CD14-positive monocyte (primary cell): Measurements from ENCODE around the gene PSTPIP1. TPM values are rescaled to one million over a fixed set of nuclear protein-coding genes. Genes with fewer than 3 reads are reported as not detected.

Source experiments
- DNase-seq, 3 donors: peaks; one replicate each; pipeline ENCODE4 v3.0.0-alpha.2; 2011 to 2022
- H2AFZ ChIP-seq: 2 replicates; pipeline ENCODE4 v1.6.0; 2012; ENCODE audit warnings: mild to moderate bottlenecking, low read depth, low read length, inconsistent platforms; ENCODE audit not compliant: insufficient read depth, poor library complexity, severe bottlenecking
- H3K27ac ChIP-seq, 2 donors: 1 replicate in 1 of 2; 2 replicates in 1 of 2; pipeline ENCODE4 v1.5.1; 2012 to 2013; ENCODE audit warnings: low read length in 2 of 2, control low read depth in 1 of 2, inconsistent platforms in 1 of 2, low read depth in 1 of 2, mild to moderate bottlenecking in 1 of 2
- H3K27me3 ChIP-seq, 2 donors: one replicate each; pipeline versions ENCODE4 v1.6.0 to v1.6.1; 2011 to 2013; ENCODE audit warnings: low read length in 2 of 2; ENCODE audit not compliant: control insufficient read depth in 2 of 2, insufficient read depth in 2 of 2
- H3K36me3 ChIP-seq, 2 donors: replicated peaks in 1 of 2; 1 replicate in 1 of 2; 2 replicates in 1 of 2; pipeline versions ENCODE4 v1.5.1 to v1.6.1; 2012 to 2013; ENCODE audit warnings: low read length in 2 of 2, control low read depth in 1 of 2, inconsistent platforms in 1 of 2, mild to moderate bottlenecking in 1 of 2; ENCODE audit not compliant: insufficient read depth in 2 of 2, control insufficient read depth in 1 of 2
- H3K4me1 ChIP-seq, 2 donors: 1 replicate in 1 of 2; 2 replicates in 1 of 2; pipeline versions ENCODE4 v1.5.1 to v1.6.1; 2012 to 2013; ENCODE audit warnings: low read length in 2 of 2, control low read depth in 1 of 2, inconsistent platforms in 1 of 2, mild to moderate bottlenecking in 1 of 2, moderate library complexity in 1 of 2; ENCODE audit not compliant: insufficient read depth in 2 of 2, control insufficient read depth in 1 of 2
- H3K4me2 ChIP-seq: replicated peaks from 2 replicates; pipeline ENCODE3; 2012; ENCODE audit warnings: low read length, moderate library complexity, mild to moderate bottlenecking; ENCODE audit not compliant: poor library complexity, severe bottlenecking; ENCODE audit errors: extremely low read depth
- H3K4me3 ChIP-seq, 3 experiments: fragments of 200-600 bp in 1 of 3; sonication (generic) in 1 of 3; replicated peaks in 1 of 3; 1 replicate in 2 of 3; 2 replicates in 1 of 3; pipeline ENCODE4 v1.5.1; 2011 to 2013; ENCODE audit warnings: low read length in 3 of 3, mild to moderate bottlenecking in 3 of 3, control low read depth in 2 of 3, low read depth in 2 of 3, inconsistent platforms in 1 of 3, moderate library complexity in 1 of 3
- H3K79me2 ChIP-seq: 2 replicates; pipeline ENCODE4 v1.6.0; 2012; ENCODE audit warnings: mild to moderate bottlenecking, control low read depth, inconsistent platforms, low read length, moderate library complexity; ENCODE audit not compliant: insufficient read depth
- H3K9ac ChIP-seq: 2 replicates; pipeline ENCODE4 v1.6.0; 2017; ENCODE audit warnings: low read length, mild to moderate bottlenecking; ENCODE audit not compliant: insufficient read depth, poor library complexity, severe bottlenecking
- H3K9me3 ChIP-seq, 2 donors: replicated peaks in 1 of 2; 1 replicate in 1 of 2; 2 replicates in 1 of 2; pipeline versions ENCODE4 v1.5.1 to v1.6.1; 2012 to 2013; ENCODE audit warnings: low read length in 2 of 2, control low read depth in 1 of 2; ENCODE audit not compliant: control insufficient read depth in 1 of 2, insufficient read depth in 1 of 2
- H4K20me1 ChIP-seq: 2 replicates; pipeline ENCODE4 v1.6.0; 2012; ENCODE audit warnings: mild to moderate bottlenecking, low read length, control low read depth, moderate library complexity; ENCODE audit not compliant: insufficient read depth
- H3K27ac Mint-ChIP-seq, 7 donors: one replicate each; pipeline ENCODE4 v1.8.0; 2020; ENCODE audit warnings: mild to moderate bottlenecking in 7 of 7, mixed read lengths in 7 of 7, moderate library complexity in 6 of 7, inconsistent platforms in 2 of 7
- H3K27me3 Mint-ChIP-seq, 3 donors: one replicate each; pipeline ENCODE4 v1.8.0; 2021 to 2022; ENCODE audit warnings: low read depth in 3 of 3, mild to moderate bottlenecking in 3 of 3, mixed read lengths in 3 of 3, moderate library complexity in 3 of 3, inconsistent platforms in 1 of 3
- H3K36me3 Mint-ChIP-seq, 2 donors: one replicate each; pipeline ENCODE4 v1.8.0; 2020; ENCODE audit warnings: mixed read lengths in 2 of 2, inconsistent platforms in 1 of 2, mild to moderate bottlenecking in 1 of 2
- H3K4me1 Mint-ChIP-seq: one replicate; pipeline ENCODE4 v1.8.0; 2020; ENCODE audit warnings: mild to moderate bottlenecking, mixed read lengths
- H3K4me3 Mint-ChIP-seq, 2 donors: one replicate each; pipeline ENCODE4 v1.8.0; 2020; ENCODE audit warnings: mild to moderate bottlenecking in 2 of 2, mixed read lengths in 2 of 2, moderate library complexity in 1 of 2
- H3K9me3 Mint-ChIP-seq, 7 donors: one replicate each; pipeline ENCODE4 v1.8.0; 2020 to 2022; ENCODE audit warnings: mixed read lengths in 7 of 7, mild to moderate bottlenecking in 6 of 7, moderate library complexity in 6 of 7, inconsistent platforms in 2 of 7
- whole genome bisulfite sequencing: methylation state at CpG from one replicate; pipeline ENCODE4 v1.1.5; 2013; ENCODE audit warnings: missing lambda C conversion rate; ENCODE audit not compliant: insufficient coverage; 5-methylcytosine and 5-hydroxymethylcytosine counted together
- intact Hi-C, 2 donors: fragments of 100-400 bp; cut with micrococcal nuclease; formaldehyde crosslinking; loops; one replicate each; pipeline versions ENCODE4 v1.15.0 to v1.15.1; 2023
- polyA plus RNA-seq, 3 donors: library from polyadenylated mRNA; depleted of rRNA in 1 of 3; unstranded in 2 of 3; stranded (reverse) in 1 of 3; fragments of 300-500 nt in 2 of 3; fragments of >200 nt in 1 of 3; fragmentation: Illumina TruSeq in 2 of 3; gene quantifications; 1 replicate in 2 of 3; 2 replicates in 1 of 3; pipeline ENCODE4 v1.2.3, GENCODE V29; 2012 to 2021
- TF ChIP-seq, protein P1 (sequence below): fragments of 200-600 bp; IDR thresholded peaks from one replicate; pipeline ENCODE4 v1.8.0; 2022; ENCODE audit warnings: antibody characterized with exemption, mild to moderate bottlenecking

Gene PSTPIP1
- polyA plus RNA-seq, 3 donors = 85.9 to 183 (median 86.8) TPM

DNA sequence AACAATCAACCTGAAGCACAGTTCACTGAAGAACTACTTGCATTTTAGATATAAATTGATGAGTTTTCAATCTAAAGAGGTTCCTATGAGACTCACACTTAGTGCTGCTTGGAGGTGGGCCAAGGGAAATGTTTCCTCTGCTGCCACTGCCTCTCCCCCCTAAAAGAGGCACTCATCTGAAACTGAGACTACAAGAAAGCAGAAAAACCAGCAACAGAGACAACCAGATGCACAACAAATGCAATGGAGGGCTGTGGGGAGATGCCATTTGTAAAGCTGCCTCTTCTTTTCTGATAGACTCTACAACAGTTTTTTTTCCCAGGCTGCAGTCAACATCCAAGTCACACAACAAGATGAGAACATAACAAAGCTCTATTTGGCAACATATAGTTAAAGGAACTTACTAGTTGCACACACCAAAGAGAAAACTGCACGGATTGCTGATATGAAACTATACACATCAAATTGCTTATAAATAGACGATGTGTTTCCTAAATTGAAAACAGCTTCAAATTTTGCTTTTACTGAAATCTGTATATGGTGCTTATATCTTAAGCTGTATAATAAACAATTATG lies 64.9 kb downstream of the PSTPIP1 start:
- Histone ChIP-seq H3K4me1 (peaks cover 4 to 26% of the 10 kb centered on the region in 2 donors), H3K4me2 (no peak overlapping the region), H3K79me2 (peaks cover 24% of the 10 kb centered on the region), H3K9me3 (no peaks in the 10 kb centered on the region), H3K4me3 (no peak overlapping the region), H3K27me3 (no peaks in the 10 kb centered on the region), H2AFZ (no peak overlapping the region), H3K27ac (no peak overlapping the region), H3K9ac (no peak overlapping the region), H3K36me3 (no peaks in the 10 kb centered on the region), H4K20me1 (peaks cover 18% of the 10 kb centered on the region)
- no peak overlapping the region for H3K4me3 Mint-ChIP-seq
- TF ChIP-seq, protein P1, sequence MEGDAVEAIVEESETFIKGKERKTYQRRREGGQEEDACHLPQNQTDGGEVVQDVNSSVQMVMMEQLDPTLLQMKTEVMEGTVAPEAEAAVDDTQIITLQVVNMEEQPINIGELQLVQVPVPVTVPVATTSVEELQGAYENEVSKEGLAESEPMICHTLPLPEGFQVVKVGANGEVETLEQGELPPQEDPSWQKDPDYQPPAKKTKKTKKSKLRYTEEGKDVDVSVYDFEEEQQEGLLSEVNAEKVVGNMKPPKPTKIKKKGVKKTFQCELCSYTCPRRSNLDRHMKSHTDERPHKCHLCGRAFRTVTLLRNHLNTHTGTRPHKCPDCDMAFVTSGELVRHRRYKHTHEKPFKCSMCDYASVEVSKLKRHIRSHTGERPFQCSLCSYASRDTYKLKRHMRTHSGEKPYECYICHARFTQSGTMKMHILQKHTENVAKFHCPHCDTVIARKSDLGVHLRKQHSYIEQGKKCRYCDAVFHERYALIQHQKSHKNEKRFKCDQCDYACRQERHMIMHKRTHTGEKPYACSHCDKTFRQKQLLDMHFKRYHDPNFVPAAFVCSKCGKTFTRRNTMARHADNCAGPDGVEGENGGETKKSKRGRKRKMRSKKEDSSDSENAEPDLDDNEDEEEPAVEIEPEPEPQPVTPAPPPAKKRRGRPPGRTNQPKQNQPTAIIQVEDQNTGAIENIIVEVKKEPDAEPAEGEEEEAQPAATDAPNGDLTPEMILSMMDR = no peak
- H3K27ac Mint-ChIP-seq = peak overlapping the region in 3 of 7 donors; percentile 61 to 78 (median 68)
- H3K36me3 Mint-ChIP-seq = no peaks in the 10 kb centered on the region
- no peaks in the 10 kb centered on the region for H3K9me3 Mint-ChIP-seq
- peak in 1 of 3 donors; percentile 30 for DNase-seq
- WGBS = no CpG with 5 or more reads among the region's 2 CpGs
- intact Hi-C loops = loop anchor here (10.0 kb wide), 2 partner anchors 65 to 75 kb away; partner anchors contain the start of gene PSTPIP1 (in 1 of the 2)
- peaks cover 33% of the 10 kb centered on the region for H3K4me1 Mint-ChIP-seq
- no peaks in the 10 kb centered on the region for H3K27me3 Mint-ChIP-seq

DNA sequence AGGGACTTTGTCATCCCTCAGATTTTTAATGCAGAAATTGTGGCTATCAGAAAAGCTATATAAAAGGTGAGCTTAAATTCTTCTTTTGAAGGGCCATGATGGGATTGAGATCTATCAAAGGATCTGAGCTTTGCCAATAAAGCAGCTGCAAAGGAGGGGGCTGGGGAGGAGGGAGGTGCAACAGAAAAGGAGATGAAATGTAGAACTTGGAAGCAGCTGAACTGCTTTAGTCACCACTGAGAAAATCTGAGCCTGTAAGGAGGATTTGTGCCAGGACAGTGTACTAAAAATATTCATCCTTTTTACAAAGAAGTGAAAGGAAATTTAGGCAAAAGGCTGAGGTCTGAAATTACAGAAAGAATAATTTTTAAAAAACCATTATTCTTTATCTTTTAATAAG lies 65.6 kb downstream of the PSTPIP1 start:
- no peak overlapping the region for H3K9ac ChIP-seq
- intact Hi-C loops = loop anchor here (10.0 kb wide), 2 partner anchors 66 to 76 kb away; partner anchors contain the start of gene PSTPIP1 (in 1 of the 2)
- no peak overlapping the region for H3K4me2 ChIP-seq
- no peaks in the 10 kb centered on the region for H3K27me3 ChIP-seq
- H3K9me3 ChIP-seq = no peaks in the 10 kb centered on the region
- TF ChIP-seq, protein P1 = no peak
- peaks cover 18% of the 10 kb centered on the region for H4K20me1 ChIP-seq
- Mint-ChIP-seq H3K27ac (peak overlapping the region in 2 of 7 donors; percentile 38 to 73), H3K4me3 (no peak overlapping the region), H3K27me3 (no peaks in the 10 kb centered on the region), H3K9me3 (no peaks in the 10 kb centered on the region), H3K4me1 (peaks cover 35% of the 10 kb centered on the region), H3K36me3 (no peaks in the 10 kb centered on the region)
- no peak overlapping the region for H3K4me3 ChIP-seq
- H3K27ac ChIP-seq = no peak overlapping the region
- H3K4me1 ChIP-seq = peaks cover 4 to 26% of the 10 kb centered on the region in 2 donors
- H3K79me2 ChIP-seq = peaks cover 31% of the 10 kb centered on the region
- DNase-seq = no peak
- H2AFZ ChIP-seq = no peak overlapping the region
- H3K36me3 ChIP-seq = no peaks in the 10 kb centered on the region
